Neural progenitor cell (in vitro differentiated cells): Measurements from ENCODE around the gene RHBG. TPM values are rescaled to one million over a fixed set of nuclear protein-coding genes. Genes with fewer than 3 reads are reported as not detected.

Experiments used
- DNase-seq: peaks from one replicate; pipeline ENCODE4 v3.0.0-alpha.2; 2016; ENCODE audit warnings: low spot score
- H2AFZ ChIP-seq: fragments of 200-600 bp; sonication (generic); replicated peaks from 2 replicates; pipeline ENCODE4 v1.6.1; 2016; ENCODE audit warnings: antibody characterized with exemption
- H3F3A ChIP-seq: fragments of 200-600 bp; sonication (generic); 2 replicates; pipeline ENCODE4 v1.6.1; 2016; ENCODE audit warnings: antibody characterized with exemption, low read depth
- H3K27ac ChIP-seq: fragments of 200-600 bp; sonication (generic); 2 replicates; pipeline ENCODE4 v1.5.1; 2016; ENCODE audit warnings: mild to moderate bottlenecking
- H3K27me3 ChIP-seq: fragments of 200-600 bp; sonication (generic); 2 replicates; pipeline ENCODE4 v1.6.1; 2016; ENCODE audit warnings: mild to moderate bottlenecking, moderate library complexity
- H3K36me3 ChIP-seq: fragments of 200-600 bp; sonication (generic); 2 replicates; pipeline ENCODE4 v1.5.1; 2016
- H3K4me1 ChIP-seq: fragments of 200-600 bp; sonication (generic); 2 replicates; pipeline ENCODE4 v1.6.1; 2016; ENCODE audit warnings: mixed run types
- H3K4me2 ChIP-seq: fragments of 200-600 bp; sonication (generic); 2 replicates; pipeline ENCODE4 v1.6.1; 2016
- H3K4me3 ChIP-seq: fragments of 200-600 bp; sonication (generic); 2 replicates; pipeline ENCODE4 v1.5.1; 2016
- H3K79me2 ChIP-seq: fragments of 200-600 bp; sonication (generic); 2 replicates; pipeline ENCODE4 v1.6.1; 2016; ENCODE audit warnings: low read depth
- H3K9ac ChIP-seq: fragments of 200-600 bp; sonication (generic); 2 replicates; pipeline ENCODE4 v1.6.1; 2016
- H3K9me3 ChIP-seq: fragments of 200-600 bp; sonication (generic); 2 replicates; pipeline ENCODE4 v1.5.1; 2016; ENCODE audit warnings: low read depth
- H4K20me1 ChIP-seq: fragments of 200-600 bp; sonication (generic); 2 replicates; pipeline ENCODE4 v1.6.1; 2016; ENCODE audit warnings: low read depth
- H3K27ac Mint-ChIP-seq: 3 replicates; pipeline ENCODE4 v1.8.0; 2021; ENCODE audit warnings: mixed read lengths
- H3K27me3 Mint-ChIP-seq: 2 replicates; pipeline ENCODE4 v1.8.0; 2022; ENCODE audit warnings: low read depth, mild to moderate bottlenecking, inconsistent platforms, moderate library complexity, mixed read lengths; ENCODE audit not compliant: insufficient read depth
- H3K36me3 Mint-ChIP-seq: 3 replicates; pipeline ENCODE4 v1.8.0; 2021; ENCODE audit warnings: mixed read lengths
- H3K4me1 Mint-ChIP-seq: 3 replicates; pipeline ENCODE4 v1.8.0; 2021; ENCODE audit warnings: mixed read lengths
- H3K4me3 Mint-ChIP-seq: 3 replicates; pipeline ENCODE4 v1.8.0; 2021; ENCODE audit warnings: mild to moderate bottlenecking, moderate library complexity, mixed read lengths
- H3K9me3 Mint-ChIP-seq: 3 replicates; pipeline ENCODE4 v1.8.0; 2020; ENCODE audit warnings: mixed read lengths
- CTCF ChIP-seq: fragments of 200-600 bp; sonication (generic); IDR thresholded peaks from 2 replicates; pipeline ENCODE4 v1.5.1; 2017; ENCODE audit warnings: antibody characterized with exemption, mild to moderate bottlenecking
- EZH2 ChIP-seq: fragments of 200-600 bp; sonication (generic); IDR thresholded peaks from 2 replicates; pipeline ENCODE4 v1.6.1; 2017; ENCODE audit warnings: antibody characterized with exemption, mild to moderate bottlenecking, moderate library complexity
- EZH2phosphoT487 ChIP-seq: fragments of 200-600 bp; sonication (generic); IDR thresholded peaks from 2 replicates; pipeline ENCODE4 v1.6.1; 2017; ENCODE audit warnings: antibody characterized with exemption
- total RNA-seq: library from RNA; depleted of rRNA; stranded (reverse); fragments of >200 nt; gene quantifications from 2 replicates; pipeline ENCODE4 v1.2.3, GENCODE V29; 2015; ENCODE audit warnings: low replicate concordance

RHBG gene
- total RNA-seq, 1 donor from 2014 or later, result not detected

GRCh38 chr1:156389311-156389710 is 20.3 kb downstream of the RHBG start:
- no peaks in the 10 kb centered on the region for H3K9me3 Mint-ChIP-seq
- TF ChIP-seq CTCF, result no peak
- no peak for TF ChIP-seq EZH2phosphoT487
- no peak for TF ChIP-seq EZH2
- no peak overlapping the region for H3K27ac ChIP-seq

GRCh38 chr1:156390469-156391365 is 21.7 kb downstream of the RHBG start:
- peaks cover 52% of the 10 kb centered on the region for H3F3A ChIP-seq
- no peak overlapping the region for H2AFZ ChIP-seq
- Mint-ChIP-seq H3K9me3 (peaks cover 2% of the 10 kb centered on the region), H3K4me1 (peaks cover 35% of the 10 kb centered on the region), H3K27me3 (peaks cover 51% of the 10 kb centered on the region), H3K27ac (no peak overlapping the region), H3K36me3 (no peaks in the 10 kb centered on the region), H3K4me3 (no peak overlapping the region)
- peaks cover 47% of the 10 kb centered on the region for H4K20me1 ChIP-seq
- H3K27ac ChIP-seq, result no peak overlapping the region
- H3K4me2 ChIP-seq, result peak overlapping the region; percentile 75
- H3K79me2 ChIP-seq, result no peaks in the 10 kb centered on the region
- peak; percentile 54 for DNase-seq
- no peak overlapping the region for H3K9ac ChIP-seq
- peaks cover 76% of the 10 kb centered on the region for H3K27me3 ChIP-seq
- TF ChIP-seq EZH2 (no peak), CTCF (no peak), EZH2phosphoT487 (no peak)
- H3K36me3 ChIP-seq, result no peaks in the 10 kb centered on the region
- no peak overlapping the region for H3K4me3 ChIP-seq
- H3K9me3 ChIP-seq, result no peaks in the 10 kb centered on the region
- H3K4me1 ChIP-seq, result peaks cover 70% of the 10 kb centered on the region

More at GRCh38 chr1:156389311-156389710, 20.3 kb downstream of the RHBG start:
- H3K4me3 Mint-ChIP-seq, result no peak overlapping the region
- Histone ChIP-seq H3F3A (peaks cover 46% of the 10 kb centered on the region), H4K20me1 (peaks cover 47% of the 10 kb centered on the region), H3K27me3 (peaks cover 90% of the 10 kb centered on the region), H3K4me2 (no peak overlapping the region), H3K4me1 (peaks cover 63% of the 10 kb centered on the region), H3K9ac (no peak overlapping the region), H3K9me3 (no peaks in the 10 kb centered on the region), H3K4me3 (no peak overlapping the region), H3K36me3 (no peaks in the 10 kb centered on the region), H3K79me2 (no peaks in the 10 kb centered on the region), H2AFZ (no peak overlapping the region)
- no peak overlapping the region for H3K27ac Mint-ChIP-seq
- peaks cover 36% of the 10 kb centered on the region for H3K4me1 Mint-ChIP-seq
- peaks cover 55% of the 10 kb centered on the region for H3K27me3 Mint-ChIP-seq
- H3K36me3 Mint-ChIP-seq, result no peaks in the 10 kb centered on the region
- DNase-seq, result no peak

GRCh38 chr1:156391366-156391677 is 22.3 kb downstream of the RHBG start:
- Histone ChIP-seq H3K4me3 (no peak overlapping the region), H3K9me3 (no peaks in the 10 kb centered on the region), H3K4me2 (peak overlapping the region; percentile 75), H3K79me2 (no peaks in the 10 kb centered on the region), H4K20me1 (peaks cover 45% of the 10 kb centered on the region), H3K36me3 (no peaks in the 10 kb centered on the region), H3F3A (peaks cover 52% of the 10 kb centered on the region), H3K4me1 (peaks cover 70% of the 10 kb centered on the region), H3K9ac (no peak overlapping the region), H3K27me3 (peaks cover 70% of the 10 kb centered on the region), H3K27ac (no peak overlapping the region), H2AFZ (no peak overlapping the region)
- Mint-ChIP-seq H3K9me3 (peaks cover 2% of the 10 kb centered on the region), H3K4me3 (no peak overlapping the region), H3K27ac (no peak overlapping the region), H3K36me3 (no peaks in the 10 kb centered on the region), H3K27me3 (peaks cover 50% of the 10 kb centered on the region), H3K4me1 (peaks cover 34% of the 10 kb centered on the region)
- no peak for TF ChIP-seq CTCF
- TF ChIP-seq EZH2phosphoT487, result no peak
- no peak for TF ChIP-seq EZH2
- no peak for DNase-seq
